Measurements from ENCODE around the gene CYGB.

Gene CYGB

DNA sequence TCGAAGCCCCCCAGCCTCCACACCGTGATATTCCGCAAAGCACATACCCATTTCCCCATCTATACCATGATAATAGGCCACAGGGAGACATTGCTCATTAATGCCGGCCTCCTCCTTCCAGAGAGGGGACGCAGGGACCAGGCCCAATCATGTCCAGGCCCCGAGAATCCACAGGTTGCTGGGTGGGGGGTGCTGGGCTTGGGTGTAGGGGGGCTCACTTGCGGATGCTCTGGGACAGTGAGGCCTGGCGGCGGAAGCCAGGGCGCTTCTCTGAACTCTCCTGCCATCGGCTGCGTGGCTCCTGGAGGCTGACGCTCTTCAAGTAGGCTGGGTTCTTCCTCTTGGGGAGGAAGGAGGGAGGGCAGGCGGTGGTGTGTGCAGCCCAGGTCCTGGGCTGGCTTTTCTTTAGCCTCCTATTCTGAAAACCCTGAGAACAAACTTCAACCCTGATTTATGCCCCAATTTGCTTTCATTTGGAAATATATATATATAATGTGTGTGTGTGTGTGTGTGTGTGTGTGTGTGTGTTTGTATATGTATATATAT lies 57.9 kb downstream of the CYGB start:
- no peak for DNase-seq (ENCODE audit: low read depth)

DNA sequence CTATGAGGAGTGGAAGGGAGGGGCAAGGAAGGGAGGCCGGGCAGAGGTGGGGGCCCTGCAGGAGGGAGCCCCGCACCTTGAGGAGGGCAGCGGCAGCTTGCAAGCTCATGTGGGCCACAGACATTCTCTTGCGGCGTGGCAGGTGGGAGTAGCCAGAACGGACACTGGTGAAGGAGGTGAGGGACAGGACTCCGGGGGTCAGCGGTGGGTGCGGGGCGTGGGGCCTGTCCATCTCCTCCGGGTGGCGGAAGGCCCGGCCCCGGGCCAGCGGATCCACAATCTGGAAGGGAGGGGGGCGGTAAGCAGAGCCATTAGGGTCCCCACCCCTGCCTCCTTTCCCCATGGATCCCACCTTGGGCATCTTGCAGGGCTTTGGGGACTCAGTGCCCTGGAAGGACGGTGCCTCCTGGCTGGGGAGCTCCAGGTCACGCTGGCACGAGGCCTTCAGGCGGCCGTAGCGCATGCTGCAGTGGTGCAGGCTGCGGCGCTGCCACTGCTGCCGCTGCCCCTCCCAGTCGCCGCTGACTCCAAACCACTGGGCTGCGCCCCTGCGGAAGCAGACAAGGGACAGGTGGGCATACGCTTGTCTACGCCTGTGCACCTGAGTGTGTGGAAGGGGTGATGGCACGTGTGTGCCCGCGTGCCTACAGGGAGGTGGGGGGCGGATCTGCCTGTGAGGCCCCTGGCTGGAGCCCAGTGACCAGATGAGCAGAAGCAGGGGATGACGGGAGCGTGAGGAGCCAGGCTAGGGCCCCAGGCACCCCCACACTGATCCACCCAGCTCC lies 58.6 kb downstream of the CYGB start:
- DNase-seq (ENCODE audit: low read depth) = no peak

DNA sequence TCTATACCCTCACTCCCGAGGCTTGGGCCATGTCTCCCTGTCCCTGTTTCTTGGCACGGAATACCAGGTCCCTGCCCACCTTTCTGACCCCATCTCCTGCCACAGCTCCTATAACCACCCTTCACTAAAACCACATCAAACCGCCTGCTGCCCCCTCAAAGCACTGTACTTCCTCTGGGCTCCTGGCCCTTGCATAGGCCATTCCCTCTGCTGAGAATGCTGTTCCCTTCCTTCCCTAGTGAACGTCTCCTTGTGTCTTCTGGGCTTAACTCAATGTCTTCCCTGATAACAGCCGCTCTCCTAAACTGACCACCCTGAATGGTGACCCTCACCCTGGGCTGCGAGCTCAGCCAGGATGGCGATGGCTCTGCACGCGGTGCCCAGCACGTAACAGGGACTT lies 59.4 kb downstream of the CYGB start:
- no peak for DNase-seq (ENCODE audit: low read depth)

DNA sequence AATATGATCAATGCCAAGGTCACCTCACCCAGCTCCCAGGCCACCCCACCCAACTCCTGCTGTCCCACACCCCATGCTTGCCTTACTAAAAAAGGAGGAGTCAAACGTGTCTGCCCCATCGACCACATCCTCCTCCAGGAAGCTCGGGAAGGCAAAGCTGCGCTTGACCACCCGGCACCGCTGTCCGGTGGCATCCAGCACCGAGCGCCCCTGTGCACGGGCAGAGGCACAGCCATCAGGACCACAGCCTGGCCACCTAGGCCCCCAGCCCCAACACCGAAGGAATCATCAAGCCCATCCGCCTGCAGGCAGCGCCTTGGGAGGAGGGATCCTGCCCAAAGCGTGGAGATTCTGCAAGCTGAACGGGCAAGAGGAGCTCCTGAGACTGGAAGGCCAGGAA lies 59.9 kb downstream of the CYGB start:
- no peak for DNase-seq (ENCODE audit: low read depth)
